ENCODE measurements around the gene PTPRE. TPM values are rescaled to one million over a fixed set of nuclear protein-coding genes. Genes with fewer than 3 reads are reported as not detected.

Gene PTPRE
- total RNA-seq, 1 experiment from 2014 or later, result 3.1 TPM

DNA sequence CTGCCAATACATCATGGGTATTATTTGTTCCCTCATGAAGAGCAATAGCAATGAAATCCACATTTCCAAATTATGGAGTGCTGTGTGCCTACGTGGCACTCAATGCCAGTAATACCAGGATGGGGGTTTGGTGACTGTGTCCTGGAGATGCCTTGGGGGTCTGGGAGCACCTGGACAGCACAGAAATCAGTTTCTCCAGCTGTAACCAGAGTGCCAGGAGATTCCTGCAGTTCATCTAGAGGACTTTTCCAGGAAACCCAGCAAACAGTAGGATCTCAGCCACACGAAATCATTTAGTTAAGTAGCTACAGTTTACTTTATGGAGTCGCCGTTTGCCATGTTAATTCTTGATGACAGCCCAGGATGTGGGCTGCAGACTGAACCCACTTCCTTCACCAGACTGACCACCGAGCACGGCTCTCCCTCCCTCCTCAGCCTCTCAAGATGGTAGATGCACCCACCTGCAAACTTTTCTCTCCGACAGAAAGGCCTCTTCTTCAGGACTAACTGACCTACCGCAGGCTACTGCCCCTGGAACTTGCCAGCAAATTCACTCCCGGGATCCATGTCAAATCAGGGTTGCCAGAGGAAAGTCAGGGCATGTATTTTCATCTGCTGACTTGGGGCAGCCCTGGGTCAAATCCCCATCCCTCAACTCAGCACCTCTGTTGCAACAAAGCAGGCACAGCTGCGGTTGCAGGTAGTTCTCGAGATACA is 189.0 kb downstream of the PTPRE start:
- Mint-ChIP-seq H3K9me3 (no peaks in the 10 kb centered on the region), H3K27me3 (ENCODE audit: low read depth) (no peaks in the 10 kb centered on the region), H3K4me1 (peaks cover 13% of the 10 kb centered on the region; the same call in 1 of the 2 replicates), H3K4me3 (no peak overlapping the region), H3K27ac (no peak overlapping the region; the same call in 1 of the 2 replicates), H3K36me3 (peaks cover 35% of the 10 kb centered on the region)
- POLR2A ChIA-PET, result interaction anchor here (0.7 to 1.1 kb wide), 2 partner anchors 8 to 41 kb away, joined by 3 read pairs; no protein-coding TSS in a partner anchor
- no peak for DNase-seq (ENCODE audit: low spot score)
- TF ChIP-seq SMAD3 (CRISPR knock-in tag; IDR thresholded peaks at IDR 0.05; ENCODE audit: borderline replicate concordance), result no peak
- no peak for TF ChIP-seq ELF4 (CRISPR knock-in tag; IDR thresholded peaks at IDR 0.05; ENCODE audit: low read depth)
- TF ChIP-seq, protein P1, sequence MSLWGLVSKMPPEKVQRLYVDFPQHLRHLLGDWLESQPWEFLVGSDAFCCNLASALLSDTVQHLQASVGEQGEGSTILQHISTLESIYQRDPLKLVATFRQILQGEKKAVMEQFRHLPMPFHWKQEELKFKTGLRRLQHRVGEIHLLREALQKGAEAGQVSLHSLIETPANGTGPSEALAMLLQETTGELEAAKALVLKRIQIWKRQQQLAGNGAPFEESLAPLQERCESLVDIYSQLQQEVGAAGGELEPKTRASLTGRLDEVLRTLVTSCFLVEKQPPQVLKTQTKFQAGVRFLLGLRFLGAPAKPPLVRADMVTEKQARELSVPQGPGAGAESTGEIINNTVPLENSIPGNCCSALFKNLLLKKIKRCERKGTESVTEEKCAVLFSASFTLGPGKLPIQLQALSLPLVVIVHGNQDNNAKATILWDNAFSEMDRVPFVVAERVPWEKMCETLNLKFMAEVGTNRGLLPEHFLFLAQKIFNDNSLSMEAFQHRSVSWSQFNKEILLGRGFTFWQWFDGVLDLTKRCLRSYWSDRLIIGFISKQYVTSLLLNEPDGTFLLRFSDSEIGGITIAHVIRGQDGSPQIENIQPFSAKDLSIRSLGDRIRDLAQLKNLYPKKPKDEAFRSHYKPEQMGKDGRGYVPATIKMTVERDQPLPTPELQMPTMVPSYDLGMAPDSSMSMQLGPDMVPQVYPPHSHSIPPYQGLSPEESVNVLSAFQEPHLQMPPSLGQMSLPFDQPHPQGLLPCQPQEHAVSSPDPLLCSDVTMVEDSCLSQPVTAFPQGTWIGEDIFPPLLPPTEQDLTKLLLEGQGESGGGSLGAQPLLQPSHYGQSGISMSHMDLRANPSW (CRISPR knock-in tag; conservative IDR thresholded peaks at IDR 0.05; ENCODE audit: low read depth), result no peak
- no peak for TF ChIP-seq RELA (CRISPR knock-in tag; IDR thresholded peaks at IDR 0.05; ENCODE audit: borderline replicate concordance)
- TF ChIP-seq TEAD4 (CRISPR knock-in tag; IDR thresholded peaks at IDR 0.05), result no peak
- no peak for TF ChIP-seq SMAD4 (CRISPR knock-in tag; IDR thresholded peaks at IDR 0.05)
- TF ChIP-seq OVOL2 (CRISPR knock-in tag; IDR thresholded peaks at IDR 0.05; ENCODE audit: borderline replicate concordance), result no peak
- TF ChIP-seq, protein P2, sequence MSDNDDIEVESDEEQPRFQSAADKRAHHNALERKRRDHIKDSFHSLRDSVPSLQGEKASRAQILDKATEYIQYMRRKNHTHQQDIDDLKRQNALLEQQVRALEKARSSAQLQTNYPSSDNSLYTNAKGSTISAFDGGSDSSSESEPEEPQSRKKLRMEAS (CRISPR knock-in tag; IDR thresholded peaks at IDR 0.05), result no peak
- TF ChIP-seq KAT7 (CRISPR knock-in tag; IDR thresholded peaks at IDR 0.05; ENCODE audit: borderline replicate concordance), result no peak
- TF ChIP-seq, protein P3, sequence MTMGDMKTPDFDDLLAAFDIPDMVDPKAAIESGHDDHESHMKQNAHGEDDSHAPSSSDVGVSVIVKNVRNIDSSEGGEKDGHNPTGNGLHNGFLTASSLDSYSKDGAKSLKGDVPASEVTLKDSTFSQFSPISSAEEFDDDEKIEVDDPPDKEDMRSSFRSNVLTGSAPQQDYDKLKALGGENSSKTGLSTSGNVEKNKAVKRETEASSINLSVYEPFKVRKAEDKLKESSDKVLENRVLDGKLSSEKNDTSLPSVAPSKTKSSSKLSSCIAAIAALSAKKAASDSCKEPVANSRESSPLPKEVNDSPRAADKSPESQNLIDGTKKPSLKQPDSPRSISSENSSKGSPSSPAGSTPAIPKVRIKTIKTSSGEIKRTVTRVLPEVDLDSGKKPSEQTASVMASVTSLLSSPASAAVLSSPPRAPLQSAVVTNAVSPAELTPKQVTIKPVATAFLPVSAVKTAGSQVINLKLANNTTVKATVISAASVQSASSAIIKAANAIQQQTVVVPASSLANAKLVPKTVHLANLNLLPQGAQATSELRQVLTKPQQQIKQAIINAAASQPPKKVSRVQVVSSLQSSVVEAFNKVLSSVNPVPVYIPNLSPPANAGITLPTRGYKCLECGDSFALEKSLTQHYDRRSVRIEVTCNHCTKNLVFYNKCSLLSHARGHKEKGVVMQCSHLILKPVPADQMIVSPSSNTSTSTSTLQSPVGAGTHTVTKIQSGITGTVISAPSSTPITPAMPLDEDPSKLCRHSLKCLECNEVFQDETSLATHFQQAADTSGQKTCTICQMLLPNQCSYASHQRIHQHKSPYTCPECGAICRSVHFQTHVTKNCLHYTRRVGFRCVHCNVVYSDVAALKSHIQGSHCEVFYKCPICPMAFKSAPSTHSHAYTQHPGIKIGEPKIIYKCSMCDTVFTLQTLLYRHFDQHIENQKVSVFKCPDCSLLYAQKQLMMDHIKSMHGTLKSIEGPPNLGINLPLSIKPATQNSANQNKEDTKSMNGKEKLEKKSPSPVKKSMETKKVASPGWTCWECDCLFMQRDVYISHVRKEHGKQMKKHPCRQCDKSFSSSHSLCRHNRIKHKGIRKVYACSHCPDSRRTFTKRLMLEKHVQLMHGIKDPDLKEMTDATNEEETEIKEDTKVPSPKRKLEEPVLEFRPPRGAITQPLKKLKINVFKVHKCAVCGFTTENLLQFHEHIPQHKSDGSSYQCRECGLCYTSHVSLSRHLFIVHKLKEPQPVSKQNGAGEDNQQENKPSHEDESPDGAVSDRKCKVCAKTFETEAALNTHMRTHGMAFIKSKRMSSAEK (CRISPR knock-in tag; IDR thresholded peaks at IDR 0.05; ENCODE audit: borderline replicate concordance), result no peak
- TF ChIP-seq, protein P4, sequence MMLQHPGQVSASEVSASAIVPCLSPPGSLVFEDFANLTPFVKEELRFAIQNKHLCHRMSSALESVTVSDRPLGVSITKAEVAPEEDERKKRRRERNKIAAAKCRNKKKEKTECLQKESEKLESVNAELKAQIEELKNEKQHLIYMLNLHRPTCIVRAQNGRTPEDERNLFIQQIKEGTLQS (CRISPR knock-in tag; conservative IDR thresholded peaks at IDR 0.05), result no peak
- no peak for TF ChIP-seq ZNF138 (CRISPR knock-in tag; conservative IDR thresholded peaks at IDR 0.05)
- TF ChIP-seq ESRRA (CRISPR knock-in tag; IDR thresholded peaks at IDR 0.05; ENCODE audit: borderline replicate concordance), result no peak
- no peak for TF ChIP-seq CREB1 (CRISPR knock-in tag; IDR thresholded peaks at IDR 0.05)
- CTCF ChIA-PET, result interaction anchor here (1.1 to 1.2 kb wide), 2 partner anchors 17 to 27 kb away, joined by 4 read pairs; no protein-coding TSS in a partner anchor
- ATAC-seq, result no peak

DNA sequence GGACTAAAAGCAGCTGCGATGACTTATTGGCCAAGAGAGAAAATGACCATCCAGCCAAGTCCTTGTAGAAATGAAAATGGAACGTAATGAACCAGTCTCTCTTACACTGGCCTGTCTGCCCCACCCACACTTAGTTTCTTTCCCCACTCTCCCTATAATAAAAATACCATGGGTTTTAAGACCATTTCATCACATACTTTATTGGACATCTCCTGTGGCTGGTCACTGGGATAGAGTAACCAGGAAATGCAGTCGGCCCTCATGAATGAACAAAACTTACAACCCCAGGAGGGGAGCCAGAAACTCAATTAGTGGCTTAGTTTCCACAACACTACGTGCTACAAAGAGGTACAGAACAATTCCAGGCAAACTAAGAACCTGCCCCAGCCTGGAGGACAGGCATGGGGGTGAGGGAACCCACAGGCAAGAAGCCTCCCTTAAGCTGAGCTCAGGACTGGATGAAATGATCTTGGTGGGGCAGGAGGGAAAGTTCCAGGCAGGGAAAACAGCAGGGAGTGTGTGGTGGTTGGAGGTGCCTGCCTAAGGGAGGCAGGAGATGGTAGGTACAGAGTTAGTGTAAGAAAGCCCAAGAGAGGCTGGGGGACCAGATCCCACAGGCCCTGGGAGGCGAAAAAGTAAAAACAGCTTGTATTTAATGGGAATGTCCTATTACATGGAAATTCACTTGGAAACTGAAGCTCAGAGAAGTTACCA is 189.7 kb downstream of the PTPRE start:
- ATAC-seq, result no peak
- ChIA-PET CTCF (interaction anchor here (1.2 kb wide), 1 partner anchor 27 kb away, joined by 4 read pairs; no protein-coding TSS in a partner anchor), POLR2A (no interaction called here)
- Mint-ChIP-seq H3K36me3 (peaks cover 43% of the 10 kb centered on the region), H3K9me3 (no peaks in the 10 kb centered on the region), H3K27me3 (ENCODE audit: low read depth) (no peaks in the 10 kb centered on the region), H3K4me1 (peaks cover 12% of the 10 kb centered on the region; the same call in 1 of the 2 replicates), H3K4me3 (no peak overlapping the region), H3K27ac (peak overlapping the region; percentile 42)
- DNase-seq (ENCODE audit: low spot score), result no peak
- no peak for TF ChIP-seq ZNF232 (CRISPR knock-in tag; IDR thresholded peaks at IDR 0.05)
- TF ChIP-seq, protein P5, sequence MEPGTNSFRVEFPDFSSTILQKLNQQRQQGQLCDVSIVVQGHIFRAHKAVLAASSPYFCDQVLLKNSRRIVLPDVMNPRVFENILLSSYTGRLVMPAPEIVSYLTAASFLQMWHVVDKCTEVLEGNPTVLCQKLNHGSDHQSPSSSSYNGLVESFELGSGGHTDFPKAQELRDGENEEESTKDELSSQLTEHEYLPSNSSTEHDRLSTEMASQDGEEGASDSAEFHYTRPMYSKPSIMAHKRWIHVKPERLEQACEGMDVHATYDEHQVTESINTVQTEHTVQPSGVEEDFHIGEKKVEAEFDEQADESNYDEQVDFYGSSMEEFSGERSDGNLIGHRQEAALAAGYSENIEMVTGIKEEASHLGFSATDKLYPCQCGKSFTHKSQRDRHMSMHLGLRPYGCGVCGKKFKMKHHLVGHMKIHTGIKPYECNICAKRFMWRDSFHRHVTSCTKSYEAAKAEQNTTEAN (CRISPR knock-in tag; IDR thresholded peaks at IDR 0.05), result no peak
- TF ChIP-seq GABPB1 (CRISPR knock-in tag; IDR thresholded peaks at IDR 0.05), result no peak
- TF ChIP-seq, protein P6, sequence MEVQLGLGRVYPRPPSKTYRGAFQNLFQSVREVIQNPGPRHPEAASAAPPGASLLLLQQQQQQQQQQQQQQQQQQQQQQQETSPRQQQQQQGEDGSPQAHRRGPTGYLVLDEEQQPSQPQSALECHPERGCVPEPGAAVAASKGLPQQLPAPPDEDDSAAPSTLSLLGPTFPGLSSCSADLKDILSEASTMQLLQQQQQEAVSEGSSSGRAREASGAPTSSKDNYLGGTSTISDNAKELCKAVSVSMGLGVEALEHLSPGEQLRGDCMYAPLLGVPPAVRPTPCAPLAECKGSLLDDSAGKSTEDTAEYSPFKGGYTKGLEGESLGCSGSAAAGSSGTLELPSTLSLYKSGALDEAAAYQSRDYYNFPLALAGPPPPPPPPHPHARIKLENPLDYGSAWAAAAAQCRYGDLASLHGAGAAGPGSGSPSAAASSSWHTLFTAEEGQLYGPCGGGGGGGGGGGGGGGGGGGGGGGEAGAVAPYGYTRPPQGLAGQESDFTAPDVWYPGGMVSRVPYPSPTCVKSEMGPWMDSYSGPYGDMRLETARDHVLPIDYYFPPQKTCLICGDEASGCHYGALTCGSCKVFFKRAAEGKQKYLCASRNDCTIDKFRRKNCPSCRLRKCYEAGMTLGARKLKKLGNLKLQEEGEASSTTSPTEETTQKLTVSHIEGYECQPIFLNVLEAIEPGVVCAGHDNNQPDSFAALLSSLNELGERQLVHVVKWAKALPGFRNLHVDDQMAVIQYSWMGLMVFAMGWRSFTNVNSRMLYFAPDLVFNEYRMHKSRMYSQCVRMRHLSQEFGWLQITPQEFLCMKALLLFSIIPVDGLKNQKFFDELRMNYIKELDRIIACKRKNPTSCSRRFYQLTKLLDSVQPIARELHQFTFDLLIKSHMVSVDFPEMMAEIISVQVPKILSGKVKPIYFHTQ (CRISPR knock-in tag; IDR thresholded peaks at IDR 0.05), result no peak
- no peak for TF ChIP-seq SP1 (CRISPR knock-in tag; conservative IDR thresholded peaks at IDR 0.05)
- no peak for TF ChIP-seq EMX1 (CRISPR knock-in tag; IDR thresholded peaks at IDR 0.05)
